Memory B cell (primary cell): ENCODE data around the gene FGD4.
"Not testable (repeated sequence)": the region's sequence is repeated elsewhere in the genome, so short reads cannot be mapped to it uniquely, and the experiment has no call there.

Experiments
- ATAC-seq: fragments of 150-1000 bp; cut with Tn5 transposase; 2 replicates; pipeline ENCODE4 v1.10.0; 2021; ENCODE audit warnings: low read depth, mild to moderate bottlenecking, moderate library complexity
- DNase-seq, 2 donors: peaks; one replicate each; pipeline ENCODE4 v3.0.0; 2022; ENCODE audit warnings: low spot score in 2 of 2
- H3K27ac Mint-ChIP-seq: one replicate; pipeline ENCODE4 v1.8.0; 2022; ENCODE audit warnings: mild to moderate bottlenecking, moderate library complexity, mixed read lengths
- H3K27me3 Mint-ChIP-seq: one replicate; pipeline ENCODE4 v1.8.0; 2022; ENCODE audit warnings: mixed read lengths
- H3K36me3 Mint-ChIP-seq: one replicate; pipeline ENCODE4 v1.8.0; 2022; ENCODE audit warnings: mild to moderate bottlenecking, mixed read lengths
- H3K4me1 Mint-ChIP-seq: one replicate; pipeline ENCODE4 v1.8.0; 2022; ENCODE audit warnings: mixed read lengths
- H3K4me3 Mint-ChIP-seq: one replicate; pipeline ENCODE4 v1.8.0; 2022; ENCODE audit warnings: mild to moderate bottlenecking, moderate library complexity, mixed read lengths
- H3K9me3 Mint-ChIP-seq: one replicate; pipeline ENCODE4 v1.8.0; 2022; ENCODE audit warnings: mixed read lengths

Gene FGD4

DNA sequence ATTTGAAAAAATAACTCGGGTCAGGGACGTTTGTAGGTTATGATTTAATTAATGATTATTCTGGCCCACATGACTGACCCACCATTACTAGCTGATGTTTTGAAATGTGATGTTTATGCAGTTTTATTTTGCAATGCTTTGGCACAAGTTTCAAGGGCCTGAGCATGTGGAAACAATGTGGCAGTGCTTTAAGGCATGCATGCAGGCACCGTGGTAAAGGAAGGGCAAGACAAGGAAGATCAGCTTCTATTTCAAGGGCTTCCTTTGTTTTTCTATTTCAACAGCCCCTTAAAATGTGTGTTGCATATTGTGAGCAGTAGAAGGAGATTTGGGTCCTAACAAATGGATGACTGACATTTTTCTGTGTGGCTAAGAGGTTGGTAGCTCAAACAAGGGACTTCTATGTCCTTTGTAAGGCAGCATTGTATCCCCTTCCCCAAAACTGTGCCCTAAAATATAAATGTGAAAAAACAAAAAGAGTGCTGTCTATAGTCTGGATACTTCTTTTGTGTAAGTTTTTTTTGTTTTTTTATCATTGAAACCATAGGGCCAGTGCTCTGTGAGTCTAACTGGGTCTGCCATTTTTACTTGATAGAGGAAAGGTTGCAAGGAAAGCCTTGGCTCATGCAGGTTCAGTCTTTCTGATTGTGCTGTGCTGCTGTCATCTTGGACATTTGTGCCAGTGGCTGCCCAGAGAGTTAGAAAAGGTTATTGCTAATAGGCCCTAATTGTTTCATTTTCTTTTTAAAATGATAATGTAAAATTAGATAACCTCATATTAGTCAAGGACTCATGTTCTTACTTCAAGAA lies 103.5 kb downstream of the FGD4 start:
- no peaks in the 10 kb centered on the region for H3K9me3 Mint-ChIP-seq
- H3K36me3 Mint-ChIP-seq, result no peaks in the 10 kb centered on the region
- H3K27me3 Mint-ChIP-seq, result peaks cover 2% of the 10 kb centered on the region
- DNase-seq (no peak), ATAC-seq (no peak)
- H3K27ac Mint-ChIP-seq, result no peak overlapping the region
- H3K4me1 Mint-ChIP-seq, result peaks cover 3% of the 10 kb centered on the region
- no peak overlapping the region for H3K4me3 Mint-ChIP-seq

- Mint-ChIP-seq H3K4me1 (no peaks in the 10 kb centered on the region), H3K27me3 (peaks cover 2% of the 10 kb centered on the region), H3K27ac (no peak overlapping the region), H3K9me3 (no peaks in the 10 kb centered on the region), H3K36me3 (no peaks in the 10 kb centered on the region), H3K4me3 (no peak overlapping the region)
- DNase-seq (no peak), ATAC-seq (no peak)
Observed at GRCh38 chr12:32503730-32504129, 104.4 kb downstream of the FGD4 start.

- Mint-ChIP-seq H3K4me1 (no peaks in the 10 kb centered on the region), H3K4me3 (no peak overlapping the region), H3K36me3 (no peaks in the 10 kb centered on the region), H3K27ac (no peak overlapping the region), H3K27me3 (peaks cover 2% of the 10 kb centered on the region), H3K9me3 (no peaks in the 10 kb centered on the region)
- ATAC-seq (no peak), DNase-seq (no peak)
Observed at GRCh38 chr12:32504591-32504990, 105.2 kb downstream of the FGD4 start.

DNA sequence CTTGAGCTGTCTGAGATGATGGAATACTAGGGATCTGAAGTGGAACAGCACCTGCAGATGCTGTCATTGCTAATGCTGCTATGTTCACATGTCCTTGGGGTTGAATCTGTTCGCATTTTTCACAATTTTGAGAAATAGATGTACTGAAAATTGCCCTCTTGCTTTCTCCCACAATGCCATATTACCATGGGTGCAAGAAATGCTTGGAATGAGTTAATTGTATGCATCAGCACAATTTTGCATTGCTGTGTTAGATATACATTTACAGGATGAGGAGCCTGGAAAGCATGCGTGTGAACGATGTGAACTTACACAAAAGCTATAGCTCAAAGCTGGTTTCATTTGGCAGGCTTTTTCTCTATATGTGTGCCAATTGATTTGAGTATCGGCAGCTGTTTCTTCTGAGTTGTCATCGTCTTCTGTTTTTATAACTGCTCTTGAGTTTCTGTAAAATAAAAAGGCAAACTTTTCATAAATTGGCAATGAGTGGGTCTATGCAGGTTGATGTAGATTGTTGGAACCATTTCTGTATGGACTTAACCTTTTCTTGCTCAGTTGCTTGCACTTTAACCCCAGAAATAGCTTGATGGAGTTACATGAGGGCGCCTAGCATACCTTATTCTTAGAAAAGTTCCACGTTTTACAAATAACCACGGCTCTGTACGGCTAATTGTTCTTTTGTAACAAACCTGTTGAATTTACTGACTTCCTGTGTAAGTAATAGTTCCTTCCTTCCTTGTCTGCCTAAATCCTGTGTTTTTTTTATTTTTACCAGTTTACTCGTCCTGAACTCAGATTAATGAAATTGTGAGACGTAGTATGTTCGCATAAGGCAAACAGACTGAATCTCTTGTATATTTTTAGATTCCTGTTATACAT lies 105.9 kb downstream of the FGD4 start:
- Mint-ChIP-seq H3K4me1 (no peaks in the 10 kb centered on the region), H3K4me3 (no peak overlapping the region)

DNA sequence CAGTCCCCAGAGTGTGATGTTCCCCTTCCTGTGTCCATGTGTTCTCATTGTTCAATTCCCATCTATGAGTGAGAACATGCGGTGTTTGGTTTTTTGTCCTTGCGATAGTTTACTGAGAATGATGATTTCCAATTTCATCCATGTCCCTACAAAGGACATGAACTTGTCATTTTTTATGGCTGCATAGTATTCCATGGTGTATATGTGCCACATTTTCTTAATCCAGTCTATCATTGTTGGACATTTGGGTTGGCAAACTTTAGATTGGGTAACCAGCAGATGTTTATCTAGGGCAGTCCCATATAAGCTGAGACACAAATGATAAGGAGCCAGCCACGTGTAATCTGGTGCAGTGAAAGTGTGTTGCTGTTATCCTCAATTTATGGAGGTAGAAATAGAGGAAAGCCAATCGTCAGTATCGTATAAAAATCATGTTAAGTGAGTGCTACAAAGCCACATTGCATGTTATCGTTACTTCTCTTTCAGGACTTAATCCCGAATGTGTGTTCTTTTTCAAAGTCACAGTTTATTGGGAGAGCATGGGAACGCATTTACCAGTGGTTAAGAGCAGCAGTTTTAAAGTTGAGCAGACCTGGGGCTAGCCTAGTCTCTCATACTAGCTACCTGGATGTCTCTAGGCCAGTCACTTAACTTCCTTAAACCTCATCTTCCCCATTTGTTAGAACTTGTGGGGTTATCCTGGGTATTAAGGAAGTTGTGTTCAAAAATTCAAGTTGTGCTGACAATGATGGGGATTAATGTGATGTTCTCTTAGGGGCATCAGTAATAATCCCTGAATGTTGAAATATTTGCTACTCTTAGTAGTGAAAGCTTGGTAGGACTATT lies 108.0 kb downstream of the FGD4 start:
- DNase-seq, H3K4me1 Mint-ChIP-seq, H3K4me3 Mint-ChIP-seq, H3K9me3 Mint-ChIP-seq, H3K27me3 Mint-ChIP-seq, H3K27ac Mint-ChIP-seq, ATAC-seq, H3K36me3 Mint-ChIP-seq: not testable (repeated sequence)

More for the DNA sequence above, 105.9 kb downstream of the FGD4 start:
- H3K27me3 Mint-ChIP-seq, result peaks cover 2% of the 10 kb centered on the region
- H3K27ac Mint-ChIP-seq, result no peak overlapping the region
- no peaks in the 10 kb centered on the region for H3K36me3 Mint-ChIP-seq
- ATAC-seq (no peak), DNase-seq (no peak)
- H3K9me3 Mint-ChIP-seq, result no peaks in the 10 kb centered on the region

- Mint-ChIP-seq H3K4me3 (no peak overlapping the region), H3K27me3 (peaks cover 5% of the 10 kb centered on the region), H3K9me3 (no peaks in the 10 kb centered on the region), H3K27ac (no peak overlapping the region), H3K36me3 (no peaks in the 10 kb centered on the region), H3K4me1 (no peaks in the 10 kb centered on the region)
- DNase-seq, result no peak
- ATAC-seq, result no peak
Observed at GRCh38 chr12:32507942-32508320, 108.6 kb downstream of the FGD4 start.

- Mint-ChIP-seq H3K27ac (no peak overlapping the region), H3K9me3 (no peaks in the 10 kb centered on the region), H3K4me3 (no peak overlapping the region), H3K4me1 (no peaks in the 10 kb centered on the region), H3K27me3 (peaks cover 5% of the 10 kb centered on the region), H3K36me3 (no peaks in the 10 kb centered on the region)
- ATAC-seq (no peak), DNase-seq (no peak)
Observed at GRCh38 chr12:32508626-32509025, 109.3 kb downstream of the FGD4 start.

DNA sequence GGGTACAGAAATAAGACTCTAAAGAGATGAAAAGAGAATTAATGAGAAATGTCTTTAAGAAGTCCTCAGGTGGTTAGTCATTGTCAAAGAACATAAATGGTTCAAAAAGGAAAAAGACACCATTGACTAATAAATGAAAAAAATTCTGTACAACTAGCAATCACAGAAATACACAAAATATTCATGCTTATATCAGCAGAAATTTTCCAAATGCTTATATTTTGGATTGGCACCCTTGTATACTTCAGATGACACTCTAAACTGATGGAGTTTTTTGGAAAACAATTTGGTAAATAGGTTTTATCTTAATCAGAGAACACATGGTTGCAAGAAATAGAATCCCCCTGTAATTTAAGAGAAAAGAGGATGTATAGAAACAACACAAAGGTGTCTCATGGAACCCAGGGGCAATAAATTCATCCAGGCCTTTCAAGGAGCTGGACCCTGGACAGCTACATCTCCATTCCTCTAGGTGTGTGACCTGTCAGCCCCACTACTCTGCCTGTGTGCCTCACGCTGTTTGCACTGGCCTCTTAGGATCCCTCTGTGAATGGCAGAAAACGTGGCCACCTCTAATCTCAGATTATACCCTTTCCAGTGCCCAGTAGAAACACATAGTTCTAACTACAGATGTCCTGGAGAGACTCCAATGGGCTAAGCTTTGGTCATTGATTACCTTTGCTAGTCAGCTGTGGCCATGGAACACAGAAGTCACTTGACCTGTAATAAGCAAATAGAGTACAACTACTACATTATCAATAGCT lies 110.2 kb downstream of the FGD4 start:
- H3K4me3 Mint-ChIP-seq, result no peak overlapping the region
- H3K9me3 Mint-ChIP-seq, result no peaks in the 10 kb centered on the region
- DNase-seq, result no peak
- H3K36me3 Mint-ChIP-seq, result no peaks in the 10 kb centered on the region
- H3K27me3 Mint-ChIP-seq, result peaks cover 5% of the 10 kb centered on the region
- no peaks in the 10 kb centered on the region for H3K4me1 Mint-ChIP-seq
- no peak overlapping the region for H3K27ac Mint-ChIP-seq
- no peak for ATAC-seq

- H3K27me3 Mint-ChIP-seq, H3K27ac Mint-ChIP-seq, ATAC-seq, H3K9me3 Mint-ChIP-seq, H3K4me3 Mint-ChIP-seq, H3K4me1 Mint-ChIP-seq, DNase-seq, H3K36me3 Mint-ChIP-seq: not testable (repeated sequence)
Observed at GRCh38 chr12:32511976-32512375, 112.6 kb downstream of the FGD4 start.

GRCh38 chr12:32512379-32512778 lies 113.0 kb downstream of the FGD4 start:
- no peak overlapping the region for H3K27ac Mint-ChIP-seq
- peaks cover 3% of the 10 kb centered on the region for H3K27me3 Mint-ChIP-seq
- no peak for DNase-seq
- ATAC-seq, result no peak
- no peaks in the 10 kb centered on the region for H3K9me3 Mint-ChIP-seq
- H3K36me3 Mint-ChIP-seq, result no peaks in the 10 kb centered on the region
- H3K4me3 Mint-ChIP-seq, result no peak overlapping the region
- no peaks in the 10 kb centered on the region for H3K4me1 Mint-ChIP-seq

- no peaks in the 10 kb centered on the region for H3K9me3 Mint-ChIP-seq
- ATAC-seq (no peak), DNase-seq (no peak)
- no peak overlapping the region for H3K27ac Mint-ChIP-seq
- peaks cover 3% of the 10 kb centered on the region for H3K27me3 Mint-ChIP-seq
- no peak overlapping the region for H3K4me3 Mint-ChIP-seq
- no peaks in the 10 kb centered on the region for H3K36me3 Mint-ChIP-seq
- H3K4me1 Mint-ChIP-seq, result no peaks in the 10 kb centered on the region
Observed at GRCh38 chr12:32512910-32513309, 113.6 kb downstream of the FGD4 start.

DNA sequence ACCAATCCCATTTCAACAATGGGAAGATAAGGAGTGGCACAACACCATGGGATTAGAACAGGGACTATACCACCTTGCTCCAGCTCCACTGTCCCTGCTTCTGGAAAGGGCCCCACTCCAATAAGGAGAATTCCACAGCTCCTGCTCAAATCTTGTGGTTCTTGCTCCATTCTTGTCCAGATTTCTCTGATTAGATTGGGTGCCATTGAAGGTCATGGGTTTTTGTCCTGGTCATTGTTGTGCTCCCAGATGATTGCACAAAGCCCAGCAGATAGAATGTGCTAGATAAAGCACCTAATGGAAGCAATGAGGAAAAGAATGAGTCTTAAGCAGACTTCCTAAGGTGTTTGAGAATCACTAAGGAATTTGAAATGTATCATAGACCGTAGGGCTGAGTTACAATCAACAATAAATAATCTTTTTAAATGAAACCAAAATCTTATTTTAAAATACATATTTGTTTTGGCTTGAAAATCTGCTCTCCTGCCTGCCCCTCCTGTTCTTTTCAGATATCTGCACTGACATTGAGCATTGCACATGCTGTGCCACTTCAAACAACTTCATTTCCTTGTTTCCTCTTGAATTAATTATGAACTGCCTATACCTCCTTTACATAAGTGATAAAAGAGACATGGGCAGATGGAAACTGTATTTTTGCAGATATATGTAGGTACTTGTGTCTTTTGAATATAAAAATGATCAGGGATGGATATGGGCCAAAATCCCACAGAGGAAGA lies 115.9 kb downstream of the FGD4 start:
- no peak for ATAC-seq

DNA sequence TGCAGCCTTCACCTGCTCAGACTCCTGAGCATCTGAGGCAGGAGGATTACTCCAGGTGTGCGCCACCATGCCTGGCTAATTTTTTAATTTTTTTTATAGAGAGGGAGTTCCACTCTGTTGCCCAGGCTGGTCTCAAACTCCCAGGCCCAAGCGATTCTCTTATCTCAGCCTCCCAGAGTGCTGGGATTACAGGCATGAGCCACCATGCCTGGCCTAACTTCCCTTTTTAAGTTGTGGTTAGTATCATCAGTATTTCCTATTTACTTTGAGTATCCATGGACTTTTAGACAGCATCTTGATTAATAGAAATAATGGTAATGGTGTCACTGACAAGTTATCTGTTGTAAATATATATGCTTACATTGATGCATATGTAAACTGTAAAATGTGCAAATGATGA lies 116.9 kb downstream of the FGD4 start:
- Mint-ChIP-seq H3K4me1 (peaks cover 3% of the 10 kb centered on the region), H3K27ac (no peak overlapping the region), H3K9me3 (no peaks in the 10 kb centered on the region), H3K36me3 (no peaks in the 10 kb centered on the region), H3K27me3 (no peaks in the 10 kb centered on the region), H3K4me3 (no peak overlapping the region)
- no peak for ATAC-seq
- no peak for DNase-seq

More for the DNA sequence above, 115.9 kb downstream of the FGD4 start:
- peaks cover 3% of the 10 kb centered on the region for H3K27me3 Mint-ChIP-seq
- no peaks in the 10 kb centered on the region for H3K9me3 Mint-ChIP-seq
- no peak overlapping the region for H3K27ac Mint-ChIP-seq
- DNase-seq, result no peak
- no peak overlapping the region for H3K4me3 Mint-ChIP-seq
- no peaks in the 10 kb centered on the region for H3K4me1 Mint-ChIP-seq
- H3K36me3 Mint-ChIP-seq, result no peaks in the 10 kb centered on the region
